IMR-90 (cell line): ENCODE results near the gene RSF1. TPM values are rescaled to one million over a fixed set of nuclear protein-coding genes. Genes with fewer than 3 reads are reported as not detected.

Experiments used
- ATAC-seq: fragments of 200-7000 bp; cut with Tn5 transposase; 2 replicates; pipeline ENCODE4 v1.9.1; 2020; ENCODE audit warnings: low read depth, mild to moderate bottlenecking, moderate library complexity
- BruUV-seq: library from RNA; stranded (reverse); fragments of 400-500 nt; replicated peaks from 2 replicates; lab custom pipeline; 2021; lab: Mats Ljungman, UMichigan
- CTCF ChIA-PET: fragments of 300-600 bp; formaldehyde crosslinking; extraction: SDS; loops from one replicate; lab custom pipeline; 2021; ENCODE audit warnings: antibody characterized with exemption; lab: Yijun Ruan, JAX
- POLR2A ChIA-PET: fragments of 300-600 bp; sonication (Branson Sonifier 250); formaldehyde crosslinking; loops from one replicate; lab custom pipeline; 2022; ENCODE audit warnings: antibody characterized with exemption; ENCODE audit not compliant: unreplicated experiment; lab: Charles Lee
- DNase-seq: peaks from one replicate; pipeline ENCODE4 v3.0.0; 2013
- H2AFZ ChIP-seq: replicated peaks from 2 replicates; pipeline ENCODE3; 2013; ENCODE audit warnings: low read length, mild to moderate bottlenecking; ENCODE audit not compliant: poor library complexity
- H2AK5ac ChIP-seq: 2 replicates; pipeline ENCODE4 v1.6.1; 2013; ENCODE audit warnings: low read depth, low read length, inconsistent platforms
- H2AK9ac ChIP-seq: replicated peaks from 2 replicates; pipeline ENCODE3; 2013; ENCODE audit warnings: mild to moderate bottlenecking, low read depth, low read length, moderate library complexity; ENCODE audit not compliant: poor library complexity
- H2BK120ac ChIP-seq: 2 replicates; pipeline ENCODE4 v1.6.1; 2013; ENCODE audit warnings: low read depth, low read length, inconsistent platforms
- H2BK15ac ChIP-seq: 3 replicates; pipeline ENCODE4 v1.6.1; 2013; ENCODE audit warnings: low read depth, low read length, inconsistent platforms
- H2BK20ac ChIP-seq: 2 replicates; pipeline ENCODE4 v1.6.1; 2013; ENCODE audit warnings: low read depth, mild to moderate bottlenecking, inconsistent platforms, low read length, moderate library complexity
- H2BK5ac ChIP-seq: 2 replicates; pipeline ENCODE4 v1.6.1; 2013; ENCODE audit warnings: mild to moderate bottlenecking, low read depth, low read length, inconsistent platforms; ENCODE audit not compliant: poor library complexity, severe bottlenecking
- H3K14ac ChIP-seq: replicated peaks from 2 replicates; pipeline ENCODE4 v1.6.1; 2013; ENCODE audit warnings: low read depth, low read length, inconsistent platforms
- H3K18ac ChIP-seq: 2 replicates; pipeline ENCODE4 v1.6.1; 2013; ENCODE audit warnings: low read depth, low read length, control low read depth
- H3K23ac ChIP-seq: 2 replicates; pipeline ENCODE4 v1.6.1; 2013; ENCODE audit warnings: low read depth, low read length, inconsistent platforms
- H3K27ac ChIP-seq: 2 replicates; pipeline ENCODE4 v1.5.1; 2013; ENCODE audit warnings: mild to moderate bottlenecking, control low read depth, low read length; ENCODE audit not compliant: insufficient read depth
- H3K27me3 ChIP-seq: 2 replicates; pipeline ENCODE4 v1.6.1; 2013; ENCODE audit warnings: low read length; ENCODE audit not compliant: control insufficient read depth, insufficient read depth
- H3K36me3 ChIP-seq: 2 replicates; pipeline ENCODE4 v1.6.1; 2013; ENCODE audit warnings: low read length, mixed read lengths; ENCODE audit not compliant: control insufficient read depth, insufficient read depth
- H3K4ac ChIP-seq: 2 replicates; pipeline ENCODE4 v1.6.1; 2013; ENCODE audit warnings: low read depth, low read length, inconsistent platforms
- H3K4me1 ChIP-seq: 2 replicates; pipeline ENCODE4 v1.6.1; 2013; ENCODE audit warnings: low read length, mixed read lengths; ENCODE audit not compliant: control insufficient read depth, insufficient read depth
- H3K4me2 ChIP-seq: 2 replicates; pipeline ENCODE4 v1.6.1; 2013; ENCODE audit warnings: low read depth, mild to moderate bottlenecking, control low read depth, low read length, moderate library complexity
- H3K4me3 ChIP-seq: 2 replicates; pipeline ENCODE4 v1.5.1; 2013; ENCODE audit warnings: low read depth, mild to moderate bottlenecking, control low read depth, low read length, moderate library complexity; ENCODE audit not compliant: insufficient read depth
- H3K56ac ChIP-seq: 2 replicates; pipeline ENCODE4 v1.6.1; 2013; ENCODE audit warnings: low read length, inconsistent platforms; ENCODE audit not compliant: insufficient read depth; ENCODE audit errors: extremely low read depth
- H3K79me1 ChIP-seq, 2 experiments: 2 replicates each; pipeline ENCODE4 v1.6.1; 2013; ENCODE audit warnings: low read length in 2 of 2, inconsistent platforms in 1 of 2, low read depth in 1 of 2
- H3K9ac ChIP-seq: 2 replicates; pipeline ENCODE4 v1.6.1; 2013; ENCODE audit warnings: low read depth, low read length, control low read depth
- H3K9me1 ChIP-seq: 2 replicates; pipeline ENCODE4 v1.6.1; 2013; ENCODE audit warnings: low read length, inconsistent platforms; ENCODE audit not compliant: insufficient read depth
- H3K9me3 ChIP-seq: 2 replicates; pipeline ENCODE4 v1.6.1; 2013; ENCODE audit warnings: low read length; ENCODE audit not compliant: control insufficient read depth, insufficient read depth
- H4K20me1 ChIP-seq: 2 replicates; pipeline ENCODE4 v1.6.1; 2013; ENCODE audit warnings: low read length, inconsistent platforms; ENCODE audit not compliant: insufficient read depth
- H4K5ac ChIP-seq: 2 replicates; pipeline ENCODE4 v1.6.1; 2013; ENCODE audit warnings: mild to moderate bottlenecking, low read depth, low read length, control low read depth
- H4K8ac ChIP-seq, 2 experiments: 2 replicates each; pipeline ENCODE4 v1.6.1; 2013; ENCODE audit warnings: low read depth in 2 of 2, low read length in 2 of 2, control low read depth in 1 of 2, inconsistent platforms in 1 of 2
- H4K91ac ChIP-seq: 2 replicates; pipeline ENCODE4 v1.6.1; 2013; ENCODE audit warnings: low read depth, low read length, inconsistent platforms; ENCODE audit not compliant: insufficient read depth
- BHLHE40 ChIP-seq: fragments of 150-350 bp; IDR thresholded peaks from 2 replicates; pipeline ENCODE4 v1.6.1; 2016; ENCODE audit warnings: mild to moderate bottlenecking, low read depth, low read length
- CEBPB ChIP-seq: IDR thresholded peaks from 2 replicates; pipeline ENCODE4 v1.6.1; 2012; ENCODE audit warnings: low read depth, low read length, improper control_type of control experiment
- CHD1 ChIP-seq: IDR thresholded peaks from 2 replicates; pipeline ENCODE4 v1.6.1; 2012; ENCODE audit warnings: low read depth, low read length, improper control_type of control experiment
- FOS ChIP-seq: fragments of 150-350 bp; IDR thresholded peaks from 2 replicates; pipeline ENCODE4 v1.6.1; 2016; ENCODE audit warnings: low read depth, low read length
- MAFK ChIP-seq: IDR thresholded peaks from 2 replicates; pipeline ENCODE4 v1.6.1; 2012; ENCODE audit warnings: low read depth, low read length, improper control_type of control experiment
- MAZ ChIP-seq: IDR thresholded peaks from 2 replicates; pipeline ENCODE4 v1.6.1; 2012; ENCODE audit warnings: low read depth, mild to moderate bottlenecking, low read length, improper control_type of control experiment, moderate library complexity, borderline replicate concordance
- MXI1 ChIP-seq: IDR thresholded peaks from 2 replicates; pipeline ENCODE4 v1.6.1; 2012; ENCODE audit warnings: low read depth, mild to moderate bottlenecking, low read length, moderate library complexity, borderline replicate concordance
- NFE2L2 ChIP-seq: fragments of 150-350 bp; IDR thresholded peaks from 2 replicates; pipeline ENCODE4 v1.6.1; 2016; ENCODE audit warnings: low read depth, mild to moderate bottlenecking, low read length
- POLR2A ChIP-seq: IDR thresholded peaks from 2 replicates; pipeline ENCODE4 v1.6.1; 2012; ENCODE audit warnings: mild to moderate bottlenecking, low read depth, low read length
- RFX5 ChIP-seq: IDR thresholded peaks from 2 replicates; pipeline ENCODE4 v1.8.0; 2012; ENCODE audit warnings: low read depth, mild to moderate bottlenecking, low read length, moderate library complexity
- WGBS, 2 experiments: methylation state at CpG; one replicate each; pipeline versions ENCODE4 v1.1.5 to v1.1.7; 2013; ENCODE audit warnings: missing lambda C conversion rate in 2 of 2; ENCODE audit not compliant: insufficient read length in 1 of 2; ENCODE audit errors: extremely low coverage in 2 of 2; 5-methylcytosine and 5-hydroxymethylcytosine counted together
- dilution Hi-C: fragments of 300-500 bp; cut with HindIII; formaldehyde crosslinking; loops from one replicate; pipeline ENCODE4 v1.14.3; 2018; ENCODE audit warnings: low sequenced_read_pairs; ENCODE audit not compliant: unreplicated experiment
- in situ Hi-C: fragments of 300-500 bp; cut with MboI; formaldehyde crosslinking; loops from 3 replicates; pipeline ENCODE4 v1.14.3; 2019; ENCODE audit warnings: low sequenced_read_pairs, inconsistent platforms, mixed read lengths
- intact Hi-C: fragments of 100-400 bp; cut with micrococcal nuclease; formaldehyde crosslinking; loops from 2 replicates; pipeline ENCODE4 v1.10.0; 2022
- polyA plus RNA-seq, 3 experiments: library from polyadenylated mRNA; depleted of rRNA; stranded (reverse); fragments of >200 nt; gene quantifications; 2 replicates each; pipeline ENCODE4 v1.2.3, GENCODE V29; 2012; ENCODE audit warnings: low replicate concordance in 1 of 3
- total RNA-seq: library from RNA; depleted of rRNA; stranded (reverse); fragments of >200 nt; gene quantifications from 2 replicates; pipeline ENCODE4 v1.2.3, GENCODE V29; 2012
- TF ChIP-seq, protein P1 (sequence below): fragments of 150-350 bp; IDR thresholded peaks from 2 replicates; pipeline ENCODE4 v1.6.1; 2017; ENCODE audit warnings: mild to moderate bottlenecking, antibody characterized with exemption, low read length, low read depth

Gene RSF1
- total and polyA plus RNA-seq, 2 of the 4 experiments (the other 2 are of a cell fraction), result 13.9 to 18.5 TPM

DNA sequence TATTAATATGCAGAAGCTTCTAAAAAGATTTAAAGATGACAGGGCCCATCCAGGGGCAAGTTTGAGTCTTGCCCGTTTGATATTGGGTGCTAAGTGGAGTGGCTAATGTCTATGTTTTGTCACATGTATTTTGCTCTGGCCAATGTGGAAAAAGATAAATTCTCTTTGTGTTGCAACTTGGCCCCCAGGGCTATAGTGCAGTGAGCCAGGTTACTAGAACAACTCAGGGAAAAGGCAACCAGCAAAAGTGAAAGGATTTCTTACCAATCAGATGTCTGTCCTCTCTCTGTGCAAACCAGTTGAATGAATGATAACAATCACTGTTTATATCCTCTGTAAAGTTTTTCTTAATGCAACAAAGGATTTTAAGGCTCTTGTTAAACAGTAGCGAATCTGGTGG, 178.3 kb downstream of the RSF1 start:
- no peak overlapping the region for H3K4me3 ChIP-seq
- H3K27me3 ChIP-seq, result no peaks in the 10 kb centered on the region
- dilution Hi-C loops (no loop called here), in situ Hi-C loops (no loop called here), intact Hi-C loops (no loop called here)
- no peak overlapping the region for H3K9ac ChIP-seq
- no peak overlapping the region for H2BK120ac ChIP-seq
- no peaks in the 10 kb centered on the region for H3K9me3 ChIP-seq
- H4K8ac ChIP-seq, result no peak overlapping the region
- no TSS peak for BruUV-seq
- H3K18ac ChIP-seq, result no peak overlapping the region
- no peak overlapping the region for H2BK15ac ChIP-seq
- no peak overlapping the region for H3K4me2 ChIP-seq
- H2AK5ac ChIP-seq, result no peak overlapping the region
- no peak overlapping the region for H2BK20ac ChIP-seq
- CTCF ChIA-PET, result no interaction called here
- H3K4ac ChIP-seq, result no peak overlapping the region
- no peak overlapping the region for H3K27ac ChIP-seq
- H3K56ac ChIP-seq, result no peak overlapping the region
- no peaks in the 10 kb centered on the region for H3K36me3 ChIP-seq
- peaks cover 3% of the 10 kb centered on the region for H3K4me1 ChIP-seq
- no peak overlapping the region for H2AFZ ChIP-seq
- no peak overlapping the region for H4K91ac ChIP-seq
- DNase-seq, result no peak
- TF ChIP-seq MAZ (no peak), CHD1 (no peak), POLR2A (no peak), RFX5 (no peak), CEBPB (no peak), MAFK (no peak), BHLHE40 (no peak), MXI1 (no peak), FOS (no peak), NFE2L2 (no peak)
- TF ChIP-seq, protein P1, sequence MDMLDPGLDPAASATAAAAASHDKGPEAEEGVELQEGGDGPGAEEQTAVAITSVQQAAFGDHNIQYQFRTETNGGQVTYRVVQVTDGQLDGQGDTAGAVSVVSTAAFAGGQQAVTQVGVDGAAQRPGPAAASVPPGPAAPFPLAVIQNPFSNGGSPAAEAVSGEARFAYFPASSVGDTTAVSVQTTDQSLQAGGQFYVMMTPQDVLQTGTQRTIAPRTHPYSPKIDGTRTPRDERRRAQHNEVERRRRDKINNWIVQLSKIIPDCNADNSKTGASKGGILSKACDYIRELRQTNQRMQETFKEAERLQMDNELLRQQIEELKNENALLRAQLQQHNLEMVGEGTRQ, result no peak
- H2BK5ac ChIP-seq, result no peak overlapping the region
- no peak overlapping the region for H4K5ac ChIP-seq
- H3K79me1 ChIP-seq, result peaks cover 0 to 5% of the 10 kb centered on the region in 2 experiments; a peak in 1 of 4 replicates
- H3K9me1 ChIP-seq, result peaks cover 3% of the 10 kb centered on the region; the same call in 1 of the 2 replicates
- ATAC-seq, result no peak
- H3K14ac ChIP-seq, result no peak overlapping the region
- no peaks in the 10 kb centered on the region for H4K20me1 ChIP-seq
- WGBS, 2 experiments, result no CpG with 5 or more reads among the region's 2 CpGs
- POLR2A ChIA-PET, result no interaction called here
- H2AK9ac ChIP-seq, result no peak overlapping the region
- no peak overlapping the region for H3K23ac ChIP-seq
